GM23248 (cell line): ENCODE results near the gene SPTBN5. TPM values are rescaled to one million over a fixed set of nuclear protein-coding genes. Genes with fewer than 3 reads are reported as not detected.

Source experiments
- DNase-seq: peaks from one replicate; pipeline ENCODE4 v3.0.0-alpha.2; 2015
- H2AFZ ChIP-seq: fragments of 200-600 bp; sonication (generic); 2 replicates; pipeline ENCODE4 v1.6.1; 2016; ENCODE audit warnings: antibody characterized with exemption
- H3F3A ChIP-seq: fragments of 200-600 bp; sonication (generic); 2 replicates; pipeline ENCODE4 v1.6.1; 2016; ENCODE audit warnings: mild to moderate bottlenecking, antibody characterized with exemption, mixed run types; ENCODE audit not compliant: insufficient read depth
- H3K27ac ChIP-seq: fragments of 200-600 bp; sonication (generic); 2 replicates; pipeline ENCODE4 v1.5.1; 2016; ENCODE audit warnings: mild to moderate bottlenecking
- H3K27me3 ChIP-seq: fragments of 200-600 bp; sonication (generic); replicated peaks from 2 replicates; pipeline ENCODE4 v1.6.1; 2016; ENCODE audit warnings: mild to moderate bottlenecking; ENCODE audit not compliant: insufficient read depth
- H3K36me3 ChIP-seq: fragments of 200-600 bp; sonication (generic); 2 replicates; pipeline ENCODE4 v1.6.1; 2016; ENCODE audit warnings: low read depth, mild to moderate bottlenecking
- H3K4me1 ChIP-seq: fragments of 200-600 bp; sonication (generic); 2 replicates; pipeline ENCODE4 v1.6.1; 2016; ENCODE audit warnings: mild to moderate bottlenecking; ENCODE audit not compliant: insufficient read depth
- H3K4me2 ChIP-seq: fragments of 200-600 bp; sonication (generic); one replicate; pipeline ENCODE4 v1.6.1; 2016; ENCODE audit warnings: mild to moderate bottlenecking; ENCODE audit not compliant: unreplicated experiment
- H3K4me3 ChIP-seq: fragments of 200-600 bp; sonication (generic); 2 replicates; pipeline ENCODE4 v1.5.1; 2016; ENCODE audit warnings: mild to moderate bottlenecking
- H3K79me2 ChIP-seq: fragments of 200-600 bp; sonication (generic); 2 replicates; pipeline ENCODE4 v1.6.1; 2016; ENCODE audit warnings: mild to moderate bottlenecking; ENCODE audit not compliant: insufficient read depth
- H3K9ac ChIP-seq: fragments of 200-600 bp; sonication (generic); 2 replicates; pipeline ENCODE4 v1.6.1; 2016; ENCODE audit warnings: mild to moderate bottlenecking
- H3K9me2 ChIP-seq: fragments of 200-600 bp; sonication (generic); 2 replicates; pipeline ENCODE4 v1.6.1; 2016; ENCODE audit warnings: mixed run types, mild to moderate bottlenecking, moderate library complexity; ENCODE audit not compliant: insufficient read depth
- H3K9me3 ChIP-seq: fragments of 200-600 bp; sonication (generic); one replicate; pipeline ENCODE4 v1.6.1; 2017; ENCODE audit warnings: low read depth
- H4K20me1 ChIP-seq: fragments of 200-600 bp; sonication (generic); 2 replicates; pipeline ENCODE4 v1.6.0; 2016; ENCODE audit not compliant: insufficient read depth
- EZH2 ChIP-seq: fragments of 200-600 bp; sonication (generic); IDR thresholded peaks from 2 replicates; pipeline ENCODE4 v1.6.1; 2018; ENCODE audit warnings: antibody characterized with exemption, mild to moderate bottlenecking; ENCODE audit not compliant: insufficient read depth, poor library complexity, severe bottlenecking
- EZH2phosphoT487 ChIP-seq: fragments of 200-600 bp; sonication (generic); IDR thresholded peaks from 2 replicates; pipeline ENCODE4 v1.6.1; 2018; ENCODE audit warnings: antibody characterized with exemption, moderate library complexity, mild to moderate bottlenecking, low read depth; ENCODE audit not compliant: insufficient read depth
- WGBS, 2 experiments: methylation state at CpG; one replicate each; pipeline ENCODE4 v1.1.6; 2015 to 2017; ENCODE audit warnings: low lambda C conversion rate in 2 of 2, low coverage in 1 of 2; ENCODE audit errors: missing lambda C conversion rate in 2 of 2; 5-methylcytosine and 5-hydroxymethylcytosine counted together
- in situ Hi-C: fragments of 300-500 bp; cut with MboI; formaldehyde crosslinking; loops from 2 replicates; pipeline ENCODE4 v1.15.0; 2020
- polyA plus RNA-seq: library from polyadenylated mRNA; unstranded; fragments of >200 nt; fragmentation: Nextera tagmentation; extraction: Ambion mirVana; gene quantifications from 2 replicates; pipeline ENCODE4 v1.2.1, GENCODE V29; 2016
- total RNA-seq: library from RNA; depleted of rRNA; stranded (reverse); fragments of >200 nt; shearing (Covaris generic); gene quantifications from 2 replicates; pipeline ENCODE4 v1.2.3, GENCODE V29; 2014

Gene SPTBN5
- total and polyA plus RNA-seq, 2 experiments from 2014 or later, result 0.03 to 0.11 TPM

DNA sequence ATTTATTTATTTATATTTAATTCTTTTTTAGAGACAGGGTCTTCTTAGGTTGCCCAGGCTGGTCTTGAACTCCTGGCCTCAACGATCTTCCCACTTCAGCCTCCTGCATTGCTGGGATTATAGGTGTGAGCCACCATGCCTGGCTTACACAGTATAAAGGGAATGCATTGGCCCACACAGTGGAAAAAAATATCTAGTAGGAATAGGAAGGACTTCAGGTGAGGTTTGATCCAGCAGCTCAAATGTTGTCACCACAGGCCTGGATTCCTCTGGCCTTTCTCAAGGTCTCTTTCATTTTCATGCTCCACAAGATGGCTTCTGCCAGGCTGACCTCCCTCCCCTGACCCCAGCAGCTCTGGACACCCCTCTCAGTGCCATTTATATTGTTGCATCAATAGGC lies 2.1 kb upstream of the SPTBN5 start:
- Histone ChIP-seq H3K79me2 (no peaks in the 10 kb centered on the region), H3F3A (peaks cover 3% of the 10 kb centered on the region), H3K4me1 (peaks cover 13% of the 10 kb centered on the region), H3K27ac (no peak overlapping the region), H3K27me3 (no peaks in the 10 kb centered on the region), H3K9ac (no peak overlapping the region), H3K4me2 (no peak overlapping the region), H3K9me3 (no peaks in the 10 kb centered on the region), H4K20me1 (no peaks in the 10 kb centered on the region), H3K4me3 (no peak overlapping the region), H2AFZ (no peak overlapping the region), H3K9me2 (no peaks in the 10 kb centered on the region), H3K36me3 (no peaks in the 10 kb centered on the region)
- in situ Hi-C loops, result no loop called here
- TF ChIP-seq EZH2phosphoT487 (no peak), EZH2 (no peak)
- no peak for DNase-seq
- 89 to 94% methylated on average over 1 of the region's 1 CpG for WGBS, 2 experiments

DNA sequence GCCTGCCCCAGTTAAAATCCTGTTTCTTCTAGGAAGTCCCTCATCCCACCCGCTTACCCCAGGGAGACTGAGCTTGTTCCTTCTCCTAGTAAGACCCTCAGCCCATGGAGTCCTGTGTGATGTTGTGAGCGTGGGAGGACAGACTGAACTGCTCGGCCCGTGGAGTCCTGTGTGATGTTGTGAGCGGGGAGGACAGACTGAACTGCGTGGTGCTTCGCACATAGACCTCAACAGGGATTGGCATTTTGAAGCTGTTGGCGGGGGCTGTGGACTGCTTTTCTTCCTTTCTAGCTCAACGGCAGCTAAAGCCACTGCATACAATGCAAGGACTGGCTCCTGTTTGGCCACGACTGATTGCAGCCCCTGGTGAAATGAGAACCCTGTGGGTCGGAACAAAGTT lies 1.6 kb upstream of the SPTBN5 start:
- Histone ChIP-seq H3K4me3 (no peak overlapping the region), H4K20me1 (no peaks in the 10 kb centered on the region), H3K9me3 (no peaks in the 10 kb centered on the region), H3K9me2 (no peaks in the 10 kb centered on the region), H3K27ac (no peak overlapping the region), H3K79me2 (no peaks in the 10 kb centered on the region), H3K36me3 (no peaks in the 10 kb centered on the region), H3K9ac (no peak overlapping the region), H3K4me1 (peaks cover 13% of the 10 kb centered on the region), H3K27me3 (no peaks in the 10 kb centered on the region), H2AFZ (no peak overlapping the region), H3F3A (peaks cover 3% of the 10 kb centered on the region), H3K4me2 (no peak overlapping the region)
- no peak for DNase-seq
- in situ Hi-C loops, result no loop called here
- 95% methylated on average over 11 of the region's 11 CpGs for WGBS, 2 experiments
- TF ChIP-seq EZH2 (no peak), EZH2phosphoT487 (no peak)

DNA sequence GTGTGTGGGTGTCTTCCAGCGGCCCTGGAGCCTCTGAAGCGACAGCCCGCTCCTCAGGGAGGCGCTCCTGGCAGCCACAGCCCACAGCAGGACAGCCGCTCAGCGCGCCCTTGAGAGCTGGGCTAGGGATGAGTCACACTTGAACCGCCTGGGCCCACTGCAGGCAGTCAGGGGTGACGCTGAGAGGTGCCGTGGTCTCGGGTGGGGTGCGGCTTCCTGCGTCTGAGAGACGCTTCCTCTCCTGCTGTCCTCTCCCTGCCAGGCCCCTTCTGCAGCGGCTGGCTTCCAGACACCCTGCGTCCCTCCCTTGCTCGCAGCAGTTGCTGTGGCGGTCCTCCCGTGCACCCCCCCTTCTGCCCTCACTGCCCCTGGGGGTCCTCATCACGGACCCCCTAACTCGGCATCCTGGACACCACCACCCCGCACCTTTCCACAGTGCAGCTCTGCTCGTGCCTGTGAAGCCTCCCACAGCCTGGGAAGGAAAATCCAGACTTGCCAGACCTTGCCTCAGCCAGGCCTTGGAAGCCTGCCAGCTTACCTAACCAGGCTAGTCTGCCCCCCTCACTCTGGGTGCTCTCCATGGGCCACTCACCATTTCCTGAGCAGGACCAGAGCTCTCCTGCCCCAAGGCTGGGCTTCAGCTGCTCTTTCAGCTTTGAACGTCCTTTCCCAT lies 1.1 kb upstream of the SPTBN5 start:
- in situ Hi-C loops, result no loop called here
- peak overlapping the region; percentile 54 for H3K27ac ChIP-seq

DNA sequence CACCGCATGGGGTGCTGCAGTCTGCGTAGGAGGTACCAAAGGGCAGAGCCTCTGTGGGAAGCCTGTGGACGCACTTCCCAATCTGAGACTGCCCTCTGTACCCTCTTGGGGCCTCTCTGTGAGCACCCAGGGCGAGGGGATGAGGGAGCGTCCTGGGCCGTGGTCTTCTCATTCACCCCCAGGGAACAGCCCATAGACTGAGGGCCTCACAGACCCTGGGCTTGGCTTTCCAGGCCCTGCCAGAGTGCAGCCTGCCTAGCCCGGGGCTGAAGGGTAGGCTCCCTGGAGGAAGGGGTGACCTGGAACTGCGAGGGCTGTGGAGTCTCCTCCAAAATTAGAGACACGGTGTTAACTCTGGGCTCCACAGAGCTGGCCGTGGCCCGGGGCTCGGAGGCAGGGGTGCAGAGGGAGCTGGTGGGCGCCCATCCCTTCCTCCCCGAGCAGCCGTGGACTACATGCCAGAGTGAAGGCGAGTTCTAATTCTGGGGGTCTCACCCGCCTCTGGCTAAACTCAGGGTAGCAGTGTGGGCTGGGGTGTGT lies 468 bp upstream of the SPTBN5 start:
- Histone ChIP-seq H3F3A (peaks cover 3% of the 10 kb centered on the region), H3K79me2 (no peaks in the 10 kb centered on the region), H4K20me1 (no peaks in the 10 kb centered on the region), H3K4me2 (peak overlapping the region; percentile 72), H3K27me3 (no peaks in the 10 kb centered on the region), H3K4me1 (peaks cover 13% of the 10 kb centered on the region), H2AFZ (peak overlapping the region; percentile 70), H3K27ac (peak overlapping the region; percentile 54; the same call in 1 of the 2 replicates), H3K9ac (peak overlapping the region; percentile 57), H3K9me3 (no peaks in the 10 kb centered on the region), H3K36me3 (no peaks in the 10 kb centered on the region), H3K9me2 (no peaks in the 10 kb centered on the region), H3K4me3 (peak overlapping the region; percentile 45)
- DNase-seq, result no peak
- WGBS, 2 experiments, result 49 to 55% methylated on average over 12 to 16 of the region's 17 CpGs
- in situ Hi-C loops, result no loop called here
- TF ChIP-seq EZH2phosphoT487, result no peak
- TF ChIP-seq EZH2, result no peak

More for the DNA sequence above, 1.1 kb upstream of the SPTBN5 start:
- TF ChIP-seq EZH2 (no peak), EZH2phosphoT487 (no peak)
- peak overlapping the region; percentile 45 for H3K4me3 ChIP-seq
- H3K9ac ChIP-seq, result peak overlapping the region; percentile 57
- no peaks in the 10 kb centered on the region for H3K9me3 ChIP-seq
- H2AFZ ChIP-seq, result peak overlapping the region; percentile 70
- no peaks in the 10 kb centered on the region for H3K36me3 ChIP-seq
- H3K27me3 ChIP-seq, result no peaks in the 10 kb centered on the region
- DNase-seq, result peak; percentile 94
- peak overlapping the region; percentile 72 for H3K4me2 ChIP-seq
- peaks cover 3% of the 10 kb centered on the region for H3F3A ChIP-seq
- H4K20me1 ChIP-seq, result no peaks in the 10 kb centered on the region
- H3K9me2 ChIP-seq, result no peaks in the 10 kb centered on the region
- WGBS, 2 experiments, result 7% methylated on average over 19 to 23 of the region's 24 CpGs
- no peaks in the 10 kb centered on the region for H3K79me2 ChIP-seq
- H3K4me1 ChIP-seq, result peaks cover 13% of the 10 kb centered on the region
